GM23248 (cell line): ENCODE measurements around the gene YPEL3.

Source experiments
- EZH2 ChIP-seq: fragments of 200-600 bp; sonication (generic); IDR thresholded peaks from 2 replicates; pipeline ENCODE4 v1.6.1; 2018; ENCODE audit warnings: antibody characterized with exemption, mild to moderate bottlenecking; ENCODE audit not compliant: insufficient read depth, poor library complexity, severe bottlenecking
- EZH2phosphoT487 ChIP-seq: fragments of 200-600 bp; sonication (generic); IDR thresholded peaks from 2 replicates; pipeline ENCODE4 v1.6.1; 2018; ENCODE audit warnings: antibody characterized with exemption, moderate library complexity, mild to moderate bottlenecking, low read depth; ENCODE audit not compliant: insufficient read depth

DNA sequence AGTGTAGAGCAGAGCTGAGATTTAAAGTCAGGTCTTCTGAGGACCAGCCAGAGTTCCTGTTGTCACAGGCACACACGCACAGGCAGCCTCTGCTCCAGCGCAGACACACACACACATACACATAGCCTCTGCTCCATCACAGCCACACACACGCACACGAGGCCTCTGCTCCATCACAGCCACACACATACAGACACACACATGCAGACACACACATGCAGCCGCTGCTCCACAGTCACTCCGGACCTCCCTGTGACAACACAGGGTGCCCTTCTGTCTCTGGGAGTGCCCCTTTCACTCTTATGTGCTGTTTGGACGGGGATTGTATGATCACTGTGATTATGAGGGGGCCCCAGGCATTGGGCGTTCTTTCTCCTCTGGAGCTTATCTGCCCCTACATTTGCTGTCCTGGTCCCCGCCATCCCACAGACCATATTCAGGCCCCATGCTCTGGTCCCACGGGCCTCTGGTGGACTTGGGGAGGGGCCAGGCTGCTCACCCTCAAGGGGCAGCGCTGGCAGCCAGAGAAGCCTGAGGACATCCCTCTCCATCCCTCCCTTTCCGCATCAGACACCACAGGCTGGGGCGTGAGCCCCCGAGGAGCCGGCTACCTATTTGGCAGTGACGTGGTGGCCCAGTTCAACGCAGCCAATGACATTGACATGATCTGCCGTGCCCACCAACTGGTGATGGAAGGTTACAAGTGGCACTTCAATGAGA, 11.8 kb downstream of the YPEL3 start:
- TF ChIP-seq EZH2, result no peak
- no peak for TF ChIP-seq EZH2phosphoT487
